Keratinocyte (primary cell): ENCODE results near the gene SPON1. TPM values are rescaled to one million over a fixed set of nuclear protein-coding genes. Genes with fewer than 3 reads are reported as not detected.
"Not testable (repeated sequence)": the region's sequence is repeated elsewhere in the genome, so short reads cannot be mapped to it uniquely, and the experiment has no call there.

ENCODE experiments used
- DNase-seq: peaks from one replicate; pipeline ENCODE4 v3.0.0-alpha.2; 2011; ENCODE audit warnings: low read depth, missing footprints, low spot score
- FAIRE-seq: peaks from 2 replicates; lab custom pipeline; 2011; peaks lifted over from hg19 to GRCh38; lab: Jason Lieb, UNC
- H2AFZ ChIP-seq: 2 replicates; pipeline ENCODE4 v1.6.0; 2012; ENCODE audit warnings: low read length, control low read depth, inconsistent platforms; ENCODE audit not compliant: control insufficient read depth
- H3K27ac ChIP-seq: 2 replicates; pipeline ENCODE4 v1.5.1; 2011; ENCODE audit warnings: low read length; ENCODE audit not compliant: control insufficient read depth, insufficient read depth
- H3K27me3 ChIP-seq: 3 replicates; pipeline ENCODE4 v1.6.0; 2011; ENCODE audit warnings: low read length; ENCODE audit not compliant: control insufficient read depth, insufficient read depth; ENCODE audit errors: extremely low read depth
- H3K36me3 ChIP-seq, 2 experiments: 2 replicates in 1 of 2; 3 replicates in 1 of 2; pipeline ENCODE4 v1.5.1; 2011; ENCODE audit warnings: low read length in 2 of 2, mild to moderate bottlenecking in 1 of 2; ENCODE audit not compliant: control insufficient read depth in 2 of 2, insufficient read depth in 2 of 2; ENCODE audit errors: extremely low read depth in 1 of 2
- H3K4me1 ChIP-seq: 3 replicates; pipeline ENCODE4 v1.5.1; 2011; ENCODE audit warnings: low read length; ENCODE audit not compliant: control insufficient read depth, insufficient read depth; ENCODE audit errors: extremely low read depth
- H3K4me2 ChIP-seq: 3 replicates; pipeline ENCODE4 v1.6.0; 2011; ENCODE audit warnings: low read depth, low read length; ENCODE audit not compliant: control insufficient read depth, insufficient read depth; ENCODE audit errors: extremely low read depth
- H3K4me3 ChIP-seq, 3 experiments: fragments of 200-600 bp in 1 of 3; sonication (generic) in 1 of 3; 2 replicates in 2 of 3; 3 replicates in 1 of 3; pipeline ENCODE4 v1.5.1; 2011 to 2016; ENCODE audit warnings: low read length in 3 of 3, mild to moderate bottlenecking in 3 of 3, control low read depth in 2 of 3, inconsistent platforms in 1 of 3, low read depth in 1 of 3, mixed read lengths in 1 of 3, mixed run types in 1 of 3, moderate library complexity in 1 of 3; ENCODE audit not compliant: control insufficient read depth in 2 of 3, insufficient read depth in 2 of 3; ENCODE audit errors: extremely low read depth in 1 of 3
- H3K79me2 ChIP-seq: 2 replicates; pipeline ENCODE4 v1.6.0; 2012; ENCODE audit warnings: low read length; ENCODE audit not compliant: control insufficient read depth, insufficient read depth
- H3K9ac ChIP-seq: 3 replicates; pipeline ENCODE4 v1.6.0; 2011; ENCODE audit warnings: low read length; ENCODE audit not compliant: control insufficient read depth, insufficient read depth; ENCODE audit errors: extremely low read depth
- H3K9me1 ChIP-seq: 3 replicates; pipeline ENCODE4 v1.6.0; 2011; ENCODE audit warnings: low read length; ENCODE audit not compliant: control insufficient read depth, insufficient read depth; ENCODE audit errors: extremely low read depth
- H3K9me3 ChIP-seq: 2 replicates; pipeline ENCODE4 v1.5.1; 2012; ENCODE audit warnings: low read depth, low read length; ENCODE audit not compliant: control insufficient read depth
- H4K20me1 ChIP-seq: 3 replicates; pipeline ENCODE4 v1.6.0; 2011; ENCODE audit warnings: low read length; ENCODE audit not compliant: control insufficient read depth, insufficient read depth; ENCODE audit errors: extremely low read depth
- CTCF ChIP-seq, 3 experiments: IDR thresholded peaks in 1 of 3; conservative IDR thresholded peaks in 1 of 3; optimal IDR thresholded peaks in 1 of 3; 2 replicates in 2 of 3; 3 replicates in 1 of 3; pipeline versions ENCODE3 to v1.5.1; 2011; ENCODE audit warnings: low read length in 3 of 3, mild to moderate bottlenecking in 3 of 3, moderate library complexity in 2 of 3, control low read depth in 1 of 3, inconsistent platforms in 1 of 3; ENCODE audit not compliant: insufficient read depth in 2 of 3; ENCODE audit errors: extremely low read depth in 1 of 3
- EZH2 ChIP-seq: IDR thresholded peaks from one replicate; pipeline ENCODE4 v1.6.1; 2012; ENCODE audit warnings: inconsistent platforms, mild to moderate bottlenecking, low read length, moderate library complexity
- dilution Hi-C: fragments of 300-500 bp; cut with MboI; formaldehyde crosslinking; loops from one replicate; pipeline ENCODE4 v1.7.0; 2020; ENCODE audit warnings: low sequenced_read_pairs; ENCODE audit not compliant: extremely low pct_ligation_motif_present
- polyA plus RNA-seq, 5 experiments: library from polyadenylated mRNA; depleted of rRNA in 3 of 5; stranded (reverse) in 3 of 5; stranded (forward) in 1 of 5; unstranded in 1 of 5; fragments of >200 nt; gene quantifications; 1 replicate in 1 of 5; 2 replicates in 3 of 5; 3 replicates in 1 of 5; pipeline versions ENCODE4 v1.2.1 to v1.2.3, GENCODE V29; 2011 to 2012; ENCODE audit warnings: missing spikeins in 2 of 5, low read depth in 1 of 5, low replicate concordance in 1 of 5

The SPON1 gene
- polyA plus RNA-seq, 1 donor (not counting 4 experiments of a cell fraction or from before 2014, with no cell fraction given) = not detected

GRCh38 chr11:14163576-14163975 lies 201.1 kb downstream of the SPON1 start:
- dilution Hi-C loops = no loop called here
- H3K79me2 ChIP-seq = no peaks in the 10 kb centered on the region
- H3K27ac ChIP-seq = no peak overlapping the region
- FAIRE-seq = no peak
- H3K36me3 ChIP-seq = no peaks in the 10 kb centered on the region
- no peak for DNase-seq
- no peak overlapping the region for H3K9ac ChIP-seq
- H3K4me3 ChIP-seq = no peak overlapping the region
- no peak overlapping the region for H2AFZ ChIP-seq
- TF ChIP-seq CTCF (optimal IDR thresholded peaks at IDR 0.05 in 1 of 3, IDR thresholded peaks at IDR 0.05 in 1 of 3, conservative IDR thresholded peaks at IDR 0.05 in 1 of 3; ENCODE audit: extremely low read depth in 1 of 3, insufficient read depth in 2 of 3, low read length in 3 of 3) (no peak), EZH2 (no peak)
- no peaks in the 10 kb centered on the region for H3K9me3 ChIP-seq
- no peaks in the 10 kb centered on the region for H3K27me3 ChIP-seq
- no peak overlapping the region for H3K4me2 ChIP-seq
- no peaks in the 10 kb centered on the region for H4K20me1 ChIP-seq
- H3K4me1 ChIP-seq = no peaks in the 10 kb centered on the region
- no peaks in the 10 kb centered on the region for H3K9me1 ChIP-seq

GRCh38 chr11:14173679-14174078 lies 211.2 kb downstream of the SPON1 start:
- dilution Hi-C loops, H3K27me3 ChIP-seq, H3K9me1 ChIP-seq, H3K4me2 ChIP-seq, H3K36me3 ChIP-seq, H4K20me1 ChIP-seq, H2AFZ ChIP-seq, FAIRE-seq, H3K4me1 ChIP-seq, H3K79me2 ChIP-seq, DNase-seq, H3K27ac ChIP-seq, H3K4me3 ChIP-seq, H3K9ac ChIP-seq, H3K9me3 ChIP-seq: not testable (repeated sequence)

GRCh38 chr11:14179116-14179820 lies 216.7 kb downstream of the SPON1 start:
- no peaks in the 10 kb centered on the region for H3K9me3 ChIP-seq
- dilution Hi-C loops = no loop called here
- H3K4me1 ChIP-seq = no peaks in the 10 kb centered on the region
- H3K36me3 ChIP-seq = no peaks in the 10 kb centered on the region
- no peak overlapping the region for H3K4me3 ChIP-seq
- no peak overlapping the region for H3K9ac ChIP-seq
- H3K79me2 ChIP-seq = no peaks in the 10 kb centered on the region
- TF ChIP-seq EZH2 (no peak), CTCF (optimal IDR thresholded peaks at IDR 0.05 in 1 of 3, IDR thresholded peaks at IDR 0.05 in 1 of 3, conservative IDR thresholded peaks at IDR 0.05 in 1 of 3; ENCODE audit: extremely low read depth in 1 of 3, insufficient read depth in 2 of 3, low read length in 3 of 3) (no peak)
- FAIRE-seq (no peak), DNase-seq (no peak)
- no peaks in the 10 kb centered on the region for H4K20me1 ChIP-seq
- no peak overlapping the region for H2AFZ ChIP-seq
- H3K27ac ChIP-seq = no peak overlapping the region
- H3K9me1 ChIP-seq = no peaks in the 10 kb centered on the region
- no peak overlapping the region for H3K4me2 ChIP-seq
- H3K27me3 ChIP-seq = peaks cover 13% of the 10 kb centered on the region
